ENCODE results near the gene NYAP1. TPM values are rescaled to one million over a fixed set of nuclear protein-coding genes. Genes with fewer than 3 reads are reported as not detected.
"Not testable (repeated sequence)": the region's sequence is repeated elsewhere in the genome, so short reads cannot be mapped to it uniquely, and the experiment has no call there.

The NYAP1 gene
- total RNA-seq, 1 experiment from 2014 or later, result 1.3 TPM

GRCh38 chr7:100435401-100436304 lies 48.1 kb upstream of the NYAP1 start:
- H3K9me3 ChIP-seq (ENCODE audit: low read depth, low read length, poor library complexity, severe bottlenecking), result no peaks in the 10 kb centered on the region
- peaks cover 22% of the 10 kb centered on the region for H3K4me1 ChIP-seq (ENCODE audit: insufficient read depth, low read length, poor library complexity, severe bottlenecking)
- TF ChIP-seq EZH2 (IDR thresholded peaks at IDR 0.05; ENCODE audit: borderline replicate concordance, low read depth, low read length, poor library complexity, severe bottlenecking) (no peak), CTCF (conservative IDR thresholded peaks at IDR 0.05; ENCODE audit: low read depth, low read length) (no peak)
- intact Hi-C loops (cut with micrococcal nuclease; ENCODE audit: unreplicated experiment), result no loop called here
- peak overlapping the region; percentile 91 for H3K4me3 ChIP-seq (ENCODE audit: low read depth, low read length, poor library complexity, severe bottlenecking)
- CTCF ChIA-PET, result no interaction called here
- peak; percentile 32 for DNase-seq (ENCODE audit: low spot score)
- POLR2A ChIA-PET (ENCODE audit: low non-redundant PET), result no interaction called here
- H3K36me3 ChIP-seq (ENCODE audit: insufficient read depth, low read length, poor library complexity, severe bottlenecking), result peaks cover 41% of the 10 kb centered on the region
- peak overlapping the region; percentile 96 for H3K27ac ChIP-seq (ENCODE audit: low read depth, low read length, poor library complexity, severe bottlenecking)
- TSS peak; percentile 58 for BruUV-seq (replicated peaks)
- no peaks in the 10 kb centered on the region for H3K27me3 ChIP-seq (replicated peaks; ENCODE audit: insufficient read depth, low read depth, low read length, poor library complexity)

GRCh38 chr7:100437150-100438100 lies 46.3 kb upstream of the NYAP1 start:
- ChIA-PET CTCF (interaction anchor here (0.8 kb wide), 1 partner anchor 268 kb away, joined by 5 read pairs; the partner anchor contains the start of gene POP7), POLR2A (ENCODE audit: low non-redundant PET) (interaction anchor here (0.6 to 0.8 kb wide), 2 partner anchors 34 to 353 kb away, joined by 3 to 4 read pairs; no protein-coding TSS in a partner anchor)
- H3K4me3 ChIP-seq (ENCODE audit: low read depth, low read length, poor library complexity, severe bottlenecking), result peak overlapping the region; percentile 91
- H3K27ac ChIP-seq (ENCODE audit: low read depth, low read length, poor library complexity, severe bottlenecking), result peak overlapping the region; percentile 96
- H3K4me1 ChIP-seq (ENCODE audit: insufficient read depth, low read length, poor library complexity, severe bottlenecking), result peaks cover 5% of the 10 kb centered on the region
- H3K9me3 ChIP-seq (ENCODE audit: low read depth, low read length, poor library complexity, severe bottlenecking), result no peaks in the 10 kb centered on the region
- H3K27me3 ChIP-seq (replicated peaks; ENCODE audit: insufficient read depth, low read depth, low read length, poor library complexity), result no peaks in the 10 kb centered on the region
- intact Hi-C loops (cut with micrococcal nuclease; ENCODE audit: unreplicated experiment), result no loop called here
- TF ChIP-seq CTCF (conservative IDR thresholded peaks at IDR 0.05; ENCODE audit: low read depth, low read length) (no peak), EZH2 (IDR thresholded peaks at IDR 0.05; ENCODE audit: borderline replicate concordance, low read depth, low read length, poor library complexity, severe bottlenecking) (no peak)
- peaks cover 25% of the 10 kb centered on the region for H3K36me3 ChIP-seq (ENCODE audit: insufficient read depth, low read length, poor library complexity, severe bottlenecking)
- BruUV-seq (replicated peaks), result no TSS peak
- no peak for DNase-seq (ENCODE audit: low spot score)

GRCh38 chr7:100438172-100438571 lies 45.6 kb upstream of the NYAP1 start:
- no peak for DNase-seq (ENCODE audit: low spot score)
- BruUV-seq (replicated peaks), result no TSS peak
- H3K9me3 ChIP-seq (ENCODE audit: low read depth, low read length, poor library complexity, severe bottlenecking), result no peaks in the 10 kb centered on the region
- CTCF ChIA-PET, result no interaction called here
- H3K4me1 ChIP-seq (ENCODE audit: insufficient read depth, low read length, poor library complexity, severe bottlenecking), result no peaks in the 10 kb centered on the region
- intact Hi-C loops (cut with micrococcal nuclease; ENCODE audit: unreplicated experiment), result no loop called here
- peaks cover 18% of the 10 kb centered on the region for H3K36me3 ChIP-seq (ENCODE audit: insufficient read depth, low read length, poor library complexity, severe bottlenecking)
- TF ChIP-seq CTCF (conservative IDR thresholded peaks at IDR 0.05; ENCODE audit: low read depth, low read length) (no peak), EZH2 (IDR thresholded peaks at IDR 0.05; ENCODE audit: borderline replicate concordance, low read depth, low read length, poor library complexity, severe bottlenecking) (no peak)
- no peaks in the 10 kb centered on the region for H3K27me3 ChIP-seq (replicated peaks; ENCODE audit: insufficient read depth, low read depth, low read length, poor library complexity)
- no peak overlapping the region for H3K27ac ChIP-seq (ENCODE audit: low read depth, low read length, poor library complexity, severe bottlenecking)
- POLR2A ChIA-PET (ENCODE audit: low non-redundant PET), result no interaction called here
- H3K4me3 ChIP-seq (ENCODE audit: low read depth, low read length, poor library complexity, severe bottlenecking), result no peak overlapping the region

- DNase-seq (ENCODE audit: low spot score); POLR2A ChIA-PET (ENCODE audit: low non-redundant PET); BruUV-seq (replicated peaks): not testable (repeated sequence)
Measured at GRCh38 chr7:100438731-100439130, 45.0 kb upstream of the NYAP1 start.

More at GRCh38 chr7:100438731-100439130, 45.0 kb upstream of the NYAP1 start:
- H3K27me3 ChIP-seq (replicated peaks; ENCODE audit: insufficient read depth, low read depth, low read length, poor library complexity); H3K27ac ChIP-seq (ENCODE audit: low read depth, low read length, poor library complexity, severe bottlenecking); H3K9me3 ChIP-seq (ENCODE audit: low read depth, low read length, poor library complexity, severe bottlenecking); H3K4me3 ChIP-seq (ENCODE audit: low read depth, low read length, poor library complexity, severe bottlenecking); CTCF ChIA-PET; intact Hi-C loops (cut with micrococcal nuclease; ENCODE audit: unreplicated experiment); H3K4me1 ChIP-seq (ENCODE audit: insufficient read depth, low read length, poor library complexity, severe bottlenecking): not testable (repeated sequence)
- peaks cover 12% of the 10 kb centered on the region for H3K36me3 ChIP-seq (ENCODE audit: insufficient read depth, low read length, poor library complexity, severe bottlenecking)

Measured in A673 (cell line).